Activated CD4-positive, alpha-beta memory T cell treated with anti-CD3 and anti-CD28 coated beads, Interleukin-2, amount 10 ng/mL, durations not matched to agents 7 days and 5 days (primary cell): Measurements from ENCODE around the gene TNFAIP8L3. TPM values are rescaled to one million over a fixed set of nuclear protein-coding genes. Genes with fewer than 3 reads are reported as not detected.

Source experiments
- CTCF ChIA-PET: fragments of 350-600 bp; sonication (Branson Sonifier 250); formaldehyde crosslinking; loops from one replicate; lab custom pipeline; 2021; ENCODE audit warnings: antibody characterized with exemption, inconsistent platforms; lab: Charles Lee
- POLR2A ChIA-PET: fragments of 350-600 bp; sonication (Branson Sonifier 250); formaldehyde crosslinking; loops from one replicate; lab custom pipeline; 2021; ENCODE audit warnings: antibody characterized with exemption; lab: Charles Lee
- DNase-seq: peaks from one replicate; pipeline ENCODE4 v3.0.0-alpha.2; 2020
- H3K27ac Mint-ChIP-seq: one replicate; pipeline ENCODE4 v1.8.0; 2021; ENCODE audit warnings: mild to moderate bottlenecking, mixed read lengths
- H3K27me3 Mint-ChIP-seq: one replicate; pipeline ENCODE4 v1.8.0; 2021; ENCODE audit warnings: mixed read lengths
- H3K36me3 Mint-ChIP-seq: one replicate; pipeline ENCODE4 v1.8.0; 2021; ENCODE audit warnings: low read depth, mixed read lengths
- H3K4me1 Mint-ChIP-seq: one replicate; pipeline ENCODE4 v1.8.0; 2021; ENCODE audit warnings: mixed read lengths
- H3K4me3 Mint-ChIP-seq: one replicate; pipeline ENCODE4 v1.8.0; 2021; ENCODE audit warnings: mild to moderate bottlenecking, mixed read lengths
- H3K9me3 Mint-ChIP-seq: one replicate; pipeline ENCODE4 v1.8.0; 2021; ENCODE audit warnings: mixed read lengths
- total RNA-seq, 2 experiments: library from RNA; stranded (reverse); gene quantifications; one replicate each; pipeline ENCODE4 v1.2.3, GENCODE V29; 2021

Gene TNFAIP8L3
- total RNA-seq, 2 experiments from 2014 or later: 0.13 TPM; not detected in 1

DNA sequence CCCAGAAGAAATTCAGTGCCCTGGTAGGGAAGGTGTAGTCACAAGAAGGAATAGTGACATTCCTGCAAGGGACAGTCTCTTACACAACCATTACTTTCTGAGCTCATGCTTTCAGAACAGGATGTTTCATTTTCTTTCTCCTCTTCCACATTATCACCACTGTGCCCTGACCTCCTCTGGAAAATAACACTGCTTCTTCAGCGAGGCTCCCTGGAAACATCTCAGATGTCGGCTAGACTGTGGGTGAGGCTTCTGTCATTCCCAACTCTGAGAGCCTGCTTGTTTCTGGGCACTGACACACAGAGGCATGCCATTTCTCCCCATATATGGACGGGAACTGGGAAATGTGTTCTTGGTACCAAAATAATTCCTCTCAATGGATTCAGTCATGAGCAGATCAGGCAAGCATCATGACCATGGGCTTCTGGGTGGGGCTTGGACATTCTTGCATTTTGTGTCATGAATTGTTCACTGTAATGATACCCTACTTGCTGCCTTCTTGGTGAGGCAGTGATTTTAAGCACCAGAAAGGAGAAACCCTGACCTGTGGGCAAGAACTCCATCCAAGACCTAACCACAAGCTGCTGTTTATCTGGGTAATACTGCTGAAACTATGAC, 14.3 kb upstream of the TNFAIP8L3 start:
- no peak for DNase-seq
- Mint-ChIP-seq H3K4me1 (no peaks in the 10 kb centered on the region), H3K9me3 (no peaks in the 10 kb centered on the region), H3K27me3 (peaks cover 41% of the 10 kb centered on the region), H3K4me3 (no peak overlapping the region), H3K27ac (no peak overlapping the region), H3K36me3 (no peaks in the 10 kb centered on the region)
- CTCF ChIA-PET: no interaction called here
- POLR2A ChIA-PET: no interaction called here

DNA sequence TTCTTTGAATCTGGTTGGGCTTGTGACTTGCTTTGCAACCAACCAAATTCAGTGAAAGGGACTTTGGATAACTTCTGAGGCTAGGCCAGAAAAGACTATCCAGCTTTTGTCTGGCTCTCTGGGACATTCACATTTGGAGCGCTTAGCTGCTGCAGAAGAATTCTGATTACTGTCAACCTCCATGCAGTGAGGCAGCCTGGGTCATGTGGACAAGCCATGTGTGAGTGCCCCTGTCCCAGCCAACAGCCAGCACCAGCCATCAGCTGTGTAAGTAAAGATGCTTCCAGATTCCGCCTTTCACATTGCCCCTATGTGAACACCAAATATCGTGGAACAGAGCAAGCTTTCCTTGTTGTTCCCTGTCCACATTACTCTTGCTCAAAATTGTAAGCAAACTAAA, 12.9 kb upstream of the TNFAIP8L3 start:
- Mint-ChIP-seq H3K27me3 (peaks cover 44% of the 10 kb centered on the region), H3K9me3 (no peaks in the 10 kb centered on the region), H3K36me3 (no peaks in the 10 kb centered on the region), H3K27ac (no peak overlapping the region), H3K4me1 (no peaks in the 10 kb centered on the region), H3K4me3 (no peak overlapping the region)
- ChIA-PET CTCF (interaction anchor here (1.4 kb wide), 1 partner anchor 85 kb away, joined by 5 read pairs; no protein-coding TSS in a partner anchor), POLR2A (no interaction called here)
- no peak for DNase-seq

DNA sequence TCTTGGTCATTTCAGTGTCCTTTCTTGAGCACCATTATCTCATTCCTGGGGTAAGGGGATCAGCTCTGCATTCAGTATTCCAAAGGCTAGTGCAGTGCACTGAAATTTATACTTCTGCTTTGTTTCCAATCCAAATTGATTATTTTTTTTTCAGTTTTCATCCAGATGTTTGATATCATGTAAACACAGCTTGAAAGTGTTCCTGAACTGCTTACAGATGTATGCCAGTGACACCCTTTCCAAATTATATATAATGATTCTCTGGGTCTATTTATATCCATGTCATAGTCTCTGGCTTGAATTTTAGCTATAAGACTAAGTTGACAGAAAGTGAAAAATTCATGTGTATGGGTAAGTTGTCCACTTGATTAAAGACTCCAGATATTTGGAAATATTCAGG, 11.8 kb upstream of the TNFAIP8L3 start:
- H3K4me1 Mint-ChIP-seq: no peaks in the 10 kb centered on the region
- POLR2A ChIA-PET: no interaction called here
- peaks cover 44% of the 10 kb centered on the region for H3K27me3 Mint-ChIP-seq
- CTCF ChIA-PET: no interaction called here
- no peak overlapping the region for H3K27ac Mint-ChIP-seq
- no peaks in the 10 kb centered on the region for H3K36me3 Mint-ChIP-seq
- H3K4me3 Mint-ChIP-seq: no peak overlapping the region
- no peaks in the 10 kb centered on the region for H3K9me3 Mint-ChIP-seq
- no peak for DNase-seq

DNA sequence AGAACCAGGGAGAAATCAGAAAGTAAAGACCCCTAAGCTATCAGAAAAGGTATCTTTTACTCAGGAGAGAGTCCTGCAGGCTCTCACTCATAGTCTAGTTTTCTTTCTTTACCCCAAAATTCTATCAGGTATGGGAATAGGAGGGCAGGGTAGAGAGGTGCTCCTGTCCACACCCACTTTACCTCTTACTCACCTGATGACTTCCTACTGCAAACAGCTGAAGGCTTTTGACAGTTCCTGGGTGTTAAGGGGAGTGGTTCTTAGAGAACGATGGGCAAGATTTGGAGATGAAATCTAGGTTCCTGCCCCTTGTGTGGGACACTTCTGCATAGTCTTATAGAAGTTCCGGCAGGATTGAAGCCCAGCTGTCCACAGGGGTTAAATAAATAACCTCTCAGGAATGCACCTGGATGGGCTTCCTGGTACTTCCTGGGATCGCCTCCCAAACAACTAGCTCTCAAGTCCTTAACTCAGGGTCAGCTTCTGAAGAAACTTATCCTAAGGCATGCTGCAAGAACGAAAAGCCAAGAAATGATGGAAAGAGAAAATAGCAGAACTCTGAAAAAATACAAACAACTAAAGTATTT, 10.8 kb upstream of the TNFAIP8L3 start:
- H3K4me1 Mint-ChIP-seq: no peaks in the 10 kb centered on the region
- POLR2A ChIA-PET: no interaction called here

DNA sequence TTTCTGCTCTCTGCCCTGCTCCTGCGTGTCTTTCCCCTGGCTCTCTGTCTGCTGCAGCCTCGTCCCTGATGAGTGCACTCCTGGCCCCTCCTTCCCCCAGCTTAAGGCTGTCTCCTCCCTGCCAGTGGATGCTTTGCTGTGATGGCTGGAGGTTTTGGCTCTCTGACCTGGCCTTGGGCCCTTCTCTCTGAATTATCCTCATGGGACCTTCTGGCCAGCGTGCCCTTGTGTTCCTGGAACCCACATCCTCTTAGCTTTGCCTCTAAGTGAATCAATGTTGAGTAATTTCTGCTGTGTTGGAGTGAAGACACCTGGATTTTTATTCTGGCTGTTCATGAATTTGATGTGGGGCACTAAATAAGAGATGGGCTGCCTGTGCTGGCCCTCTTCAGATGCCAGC, 9.8 kb upstream of the TNFAIP8L3 start:
- peaks cover 47% of the 10 kb centered on the region for H3K27me3 Mint-ChIP-seq
- H3K27ac Mint-ChIP-seq: no peak overlapping the region
- H3K9me3 Mint-ChIP-seq: no peaks in the 10 kb centered on the region
- DNase-seq: no peak
- ChIA-PET POLR2A (no interaction called here), CTCF (no interaction called here)
- H3K4me3 Mint-ChIP-seq: no peak overlapping the region
- no peaks in the 10 kb centered on the region for H3K4me1 Mint-ChIP-seq
- no peaks in the 10 kb centered on the region for H3K36me3 Mint-ChIP-seq

More for the DNA sequence above, 10.8 kb upstream of the TNFAIP8L3 start:
- no peak overlapping the region for H3K4me3 Mint-ChIP-seq
- CTCF ChIA-PET: no interaction called here
- H3K27me3 Mint-ChIP-seq: peaks cover 46% of the 10 kb centered on the region
- no peaks in the 10 kb centered on the region for H3K36me3 Mint-ChIP-seq
- no peak overlapping the region for H3K27ac Mint-ChIP-seq
- no peak for DNase-seq
- H3K9me3 Mint-ChIP-seq: no peaks in the 10 kb centered on the region

DNA sequence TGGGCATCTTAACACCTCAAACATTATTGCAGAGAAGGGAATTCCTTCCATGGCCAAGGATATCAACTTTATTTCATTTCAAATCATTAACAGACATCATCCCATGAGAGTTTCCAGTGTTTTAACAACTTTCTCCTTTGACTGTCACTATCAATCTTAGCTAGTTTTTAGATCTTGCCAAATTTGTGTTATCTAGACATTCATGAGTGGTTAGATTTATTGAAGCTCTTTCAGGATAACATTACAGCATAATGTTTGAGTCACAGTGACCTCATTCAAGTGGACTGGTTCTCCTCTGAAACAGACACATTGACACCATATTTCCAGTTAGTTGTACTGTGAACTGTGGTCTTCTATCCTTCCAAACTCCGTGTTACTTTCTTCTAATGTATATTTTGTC, 8.6 kb upstream of the TNFAIP8L3 start:
- Mint-ChIP-seq H3K27ac (no peak overlapping the region), H3K27me3 (peaks cover 46% of the 10 kb centered on the region), H3K9me3 (no peaks in the 10 kb centered on the region), H3K36me3 (no peaks in the 10 kb centered on the region), H3K4me3 (no peak overlapping the region), H3K4me1 (no peaks in the 10 kb centered on the region)
- DNase-seq: no peak
- ChIA-PET CTCF (no interaction called here), POLR2A (no interaction called here)

DNA sequence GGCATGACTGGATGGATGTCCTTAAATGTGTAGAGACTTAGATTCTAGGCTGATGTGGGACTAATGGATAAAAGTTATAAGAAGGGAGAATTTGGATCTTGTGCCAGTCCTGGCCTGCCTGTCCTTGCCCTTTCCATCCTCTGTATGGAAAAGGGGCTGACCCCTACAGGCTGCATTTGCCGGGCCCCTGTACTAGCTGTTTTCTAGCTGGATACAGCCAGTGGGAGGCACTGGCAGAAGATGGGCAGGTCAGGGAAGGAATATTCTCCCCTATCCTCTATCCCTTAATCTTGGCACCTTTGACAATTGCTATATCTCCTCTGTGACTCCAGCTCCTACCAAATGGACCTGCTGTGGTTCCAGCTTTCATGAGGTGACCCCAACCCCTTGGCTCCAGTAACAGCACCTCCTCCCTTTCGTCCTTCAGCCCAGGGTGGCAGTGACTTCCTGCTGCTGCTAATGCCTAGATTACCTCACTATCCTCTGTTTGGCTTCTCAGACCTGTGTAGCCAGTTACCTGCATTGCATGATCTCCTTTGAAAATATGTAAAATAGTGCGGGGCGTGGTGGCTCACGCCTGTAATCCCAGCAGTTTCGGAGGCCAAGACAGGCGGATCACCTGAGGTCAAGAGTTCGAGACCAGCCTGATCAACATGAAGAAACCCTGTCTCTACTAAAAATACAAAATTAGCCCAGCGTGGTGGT, 6.2 kb upstream of the TNFAIP8L3 start:
- POLR2A ChIA-PET: no interaction called here
- Mint-ChIP-seq H3K4me1 (no peaks in the 10 kb centered on the region), H3K9me3 (no peaks in the 10 kb centered on the region), H3K4me3 (no peak overlapping the region), H3K36me3 (no peaks in the 10 kb centered on the region), H3K27me3 (peaks cover 66% of the 10 kb centered on the region), H3K27ac (no peak overlapping the region)
- DNase-seq: no peak
- CTCF ChIA-PET: no interaction called here

DNA sequence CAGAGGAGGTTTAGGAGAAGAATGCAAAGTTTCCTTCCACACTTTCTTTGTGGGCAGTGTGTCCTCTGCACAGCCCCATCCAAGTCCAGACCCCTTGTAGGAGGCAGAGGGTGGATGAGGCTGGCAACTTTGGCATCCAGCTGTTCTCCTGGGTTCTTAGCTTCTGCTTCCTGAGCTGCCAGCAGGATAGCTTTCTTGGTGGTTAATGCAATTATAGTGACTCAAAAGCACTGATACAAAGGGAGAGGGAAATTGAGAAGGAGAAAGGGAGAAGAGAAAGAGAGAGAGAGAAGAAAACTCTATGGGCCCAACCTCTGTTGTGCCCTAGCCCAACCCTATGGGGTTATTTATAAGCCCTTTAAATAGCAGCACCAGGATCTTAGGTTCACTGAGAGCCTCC, 4.5 kb upstream of the TNFAIP8L3 start:
- POLR2A ChIA-PET: no interaction called here
- no peak overlapping the region for H3K4me3 Mint-ChIP-seq
- peaks cover 3% of the 10 kb centered on the region for H3K4me1 Mint-ChIP-seq
- no peaks in the 10 kb centered on the region for H3K36me3 Mint-ChIP-seq
- no peak overlapping the region for H3K27ac Mint-ChIP-seq
- CTCF ChIA-PET: no interaction called here
- no peaks in the 10 kb centered on the region for H3K9me3 Mint-ChIP-seq
- DNase-seq: no peak
- H3K27me3 Mint-ChIP-seq: peaks cover 61% of the 10 kb centered on the region

DNA sequence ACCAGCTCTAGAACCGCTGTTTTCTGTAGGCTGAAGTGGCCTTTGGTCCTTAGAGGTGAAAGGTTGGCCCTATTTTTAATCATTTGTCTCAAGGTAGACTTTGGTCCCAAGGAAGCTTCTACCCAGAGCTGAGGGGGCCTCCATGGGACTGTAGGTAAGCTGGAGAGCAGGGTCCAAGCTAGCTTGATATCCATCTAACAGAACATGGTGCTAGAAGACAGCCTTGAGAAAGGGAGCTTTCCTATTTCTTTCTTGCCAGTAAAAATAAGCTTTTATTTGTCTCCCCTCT, 3.6 kb upstream of the TNFAIP8L3 start:
- CTCF ChIA-PET: no interaction called here

DNA sequence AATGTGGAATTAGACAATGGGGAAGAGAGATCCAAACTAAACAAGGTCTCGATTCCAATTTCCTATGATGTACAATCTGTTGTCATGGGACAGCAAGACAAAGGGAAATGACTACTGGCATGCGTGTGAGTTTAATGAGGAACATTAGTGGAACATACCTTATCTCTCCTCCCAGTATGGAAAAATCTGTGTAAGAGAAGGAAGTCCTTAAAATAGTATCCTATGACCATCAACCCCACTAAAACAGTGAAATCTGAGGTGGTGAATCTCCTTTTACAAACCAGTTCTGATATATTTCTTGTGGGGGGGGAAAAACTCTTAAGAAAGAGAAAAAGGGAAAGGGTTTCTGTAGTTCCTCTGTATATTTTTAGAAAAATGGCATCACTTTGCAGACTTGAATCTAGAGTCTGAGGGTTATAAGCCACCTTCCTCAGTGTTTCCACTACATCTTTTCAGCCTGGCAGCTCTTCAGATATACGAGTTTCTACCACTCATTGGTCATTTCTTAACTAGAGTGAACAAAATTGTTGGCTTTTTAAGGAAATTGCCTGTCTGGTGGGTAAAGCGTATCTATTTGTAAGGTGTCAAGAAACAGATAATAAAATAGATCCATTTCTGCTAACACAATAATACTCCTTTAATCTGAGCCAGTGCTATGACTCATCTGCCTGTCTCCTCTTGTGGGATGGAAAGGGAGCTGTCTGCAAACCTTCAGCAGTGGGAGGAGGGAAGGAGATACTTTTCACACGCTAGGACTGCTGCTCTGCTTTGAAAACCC, 3.0 kb upstream of the TNFAIP8L3 start:
- peaks cover 7% of the 10 kb centered on the region for H3K4me1 Mint-ChIP-seq
- H3K27me3 Mint-ChIP-seq: peaks cover 65% of the 10 kb centered on the region
- no peaks in the 10 kb centered on the region for H3K36me3 Mint-ChIP-seq
- no peak overlapping the region for H3K4me3 Mint-ChIP-seq
- POLR2A ChIA-PET: no interaction called here
- no peaks in the 10 kb centered on the region for H3K9me3 Mint-ChIP-seq
- CTCF ChIA-PET: no interaction called here
- DNase-seq: no peak
- no peak overlapping the region for H3K27ac Mint-ChIP-seq

More for the DNA sequence above, 3.6 kb upstream of the TNFAIP8L3 start:
- no peak overlapping the region for H3K4me3 Mint-ChIP-seq
- H3K9me3 Mint-ChIP-seq: no peaks in the 10 kb centered on the region
- no peaks in the 10 kb centered on the region for H3K36me3 Mint-ChIP-seq
- POLR2A ChIA-PET: no interaction called here
- peaks cover 7% of the 10 kb centered on the region for H3K4me1 Mint-ChIP-seq
- H3K27me3 Mint-ChIP-seq: peaks cover 63% of the 10 kb centered on the region
- no peak for DNase-seq
- no peak overlapping the region for H3K27ac Mint-ChIP-seq

DNA sequence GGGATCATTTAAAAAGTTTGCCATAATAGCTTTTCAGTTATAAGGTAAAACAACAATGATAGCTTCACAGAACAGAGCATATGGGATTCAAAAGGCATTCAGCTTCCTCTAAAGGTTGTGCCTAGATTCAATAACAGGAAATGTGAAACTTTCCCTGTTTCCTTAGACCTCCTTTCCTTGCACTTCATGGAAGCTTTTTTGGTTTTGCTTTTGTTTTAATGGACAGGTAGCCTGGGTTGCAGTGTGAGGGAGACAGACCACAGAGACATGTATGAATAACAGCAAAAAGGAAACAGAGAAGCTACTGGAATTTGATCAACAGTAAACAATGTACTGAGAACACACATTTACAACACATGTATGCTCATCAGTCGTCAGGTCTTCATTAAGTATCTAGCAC, 2.3 kb upstream of the TNFAIP8L3 start:
- H3K4me3 Mint-ChIP-seq: no peak overlapping the region
- H3K27ac Mint-ChIP-seq: no peak overlapping the region
- POLR2A ChIA-PET: no interaction called here
- H3K27me3 Mint-ChIP-seq: peaks cover 72% of the 10 kb centered on the region
- no peak for DNase-seq
- CTCF ChIA-PET: interaction anchor here (0.7 kb wide), 1 partner anchor 332 kb away, joined by 3 read pairs; no protein-coding TSS in a partner anchor
- H3K36me3 Mint-ChIP-seq: no peaks in the 10 kb centered on the region
- peaks cover 7% of the 10 kb centered on the region for H3K4me1 Mint-ChIP-seq
- no peaks in the 10 kb centered on the region for H3K9me3 Mint-ChIP-seq

DNA sequence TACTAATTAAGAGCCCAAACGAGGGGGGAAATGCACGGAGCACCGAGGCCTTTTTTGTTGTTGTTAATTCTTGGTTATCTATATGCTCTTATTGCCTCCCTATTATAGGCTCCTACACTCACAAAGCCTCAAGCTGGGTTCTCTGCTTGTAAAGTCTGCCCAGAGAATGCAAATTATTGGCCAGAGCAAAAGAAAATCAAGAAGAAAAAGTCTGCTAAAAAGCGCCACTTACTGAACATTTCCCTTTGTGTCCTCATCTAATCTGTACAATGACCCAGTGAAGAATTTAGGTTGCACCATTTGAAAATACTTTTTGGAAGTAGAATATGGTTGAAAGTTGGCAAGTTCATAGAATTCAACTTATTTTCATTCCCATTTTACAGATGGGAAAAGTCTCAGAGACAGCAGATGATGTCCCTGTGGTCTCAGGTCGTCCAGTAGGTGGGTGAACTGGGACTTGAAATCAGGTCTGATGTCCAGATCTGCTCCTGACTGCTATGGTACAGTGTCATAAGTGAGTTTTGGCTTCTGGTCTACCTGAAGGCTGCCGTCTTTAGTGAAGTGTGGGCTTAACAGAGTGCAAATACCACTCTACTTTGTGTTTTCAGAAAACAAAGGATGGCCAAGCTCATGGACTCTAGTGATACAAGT, 1.1 kb upstream of the TNFAIP8L3 start:
- POLR2A ChIA-PET: no interaction called here
- Mint-ChIP-seq H3K4me1 (peaks cover 7% of the 10 kb centered on the region), H3K27me3 (peaks cover 83% of the 10 kb centered on the region), H3K36me3 (no peaks in the 10 kb centered on the region), H3K9me3 (no peaks in the 10 kb centered on the region), H3K27ac (no peak overlapping the region), H3K4me3 (no peak overlapping the region)
- CTCF ChIA-PET: no interaction called here
- DNase-seq: no peak
